Measurements from ENCODE around the gene OLFM4.

OLFM4 gene

GRCh38 chr13:53068585-53069520 lies 40.2 kb downstream of the OLFM4 start:
- no peak for DNase-seq (ENCODE audit: low read depth in 2 of 2)

- DNase-seq (ENCODE audit: low read depth in 2 of 2), result no peak
Measured at GRCh38 chr13:53069800-53070199, 41.2 kb downstream of the OLFM4 start.

GRCh38 chr13:53073711-53074110 lies 45.1 kb downstream of the OLFM4 start:
- DNase-seq (ENCODE audit: low read depth in 2 of 2), result no peak

- DNase-seq (ENCODE audit: low read depth in 2 of 2), result no peak
Measured at GRCh38 chr13:53074114-53074513, 45.5 kb downstream of the OLFM4 start.

GRCh38 chr13:53075356-53076041 lies 46.9 kb downstream of the OLFM4 start:
- DNase-seq (ENCODE audit: low read depth in 2 of 2), result no peak

GRCh38 chr13:53079691-53080090 lies 51.1 kb downstream of the OLFM4 start:
- no peak for DNase-seq (ENCODE audit: low read depth in 2 of 2)

GRCh38 chr13:53088871-53089270 lies 60.3 kb downstream of the OLFM4 start:
- no peak for DNase-seq (ENCODE audit: low read depth in 2 of 2)

GRCh38 chr13:53089951-53090350 lies 61.3 kb downstream of the OLFM4 start:
- no peak for DNase-seq (ENCODE audit: low read depth in 2 of 2)

- DNase-seq (ENCODE audit: low read depth in 2 of 2), result no peak
Measured at GRCh38 chr13:53090461-53090860, 61.8 kb downstream of the OLFM4 start.

GRCh38 chr13:53092931-53093330 lies 64.3 kb downstream of the OLFM4 start:
- no peak for DNase-seq (ENCODE audit: low read depth in 2 of 2)

- DNase-seq (ENCODE audit: low read depth in 2 of 2), result no peak
Measured at GRCh38 chr13:53098455-53098854, 69.8 kb downstream of the OLFM4 start.

GRCh38 chr13:53100394-53101063 lies 71.9 kb downstream of the OLFM4 start:
- no peak for DNase-seq (ENCODE audit: low read depth in 2 of 2)

All from stimulated activated CD4-positive, alpha-beta T cell treated with anti-CD3 and anti-CD28 coated beads, Interleukin-15, amount 100 ng/mL, for 48 hours (primary cell).